ENCODE data around the gene MVB12B. TPM values are rescaled to one million over a fixed set of nuclear protein-coding genes. Genes with fewer than 3 reads are reported as not detected.

The MVB12B gene
- total RNA-seq, 4 donors from 2014 or later: 6.1 to 18.0 (median 13.2) TPM

GRCh38 chr9:126483468-126484073 is 156.9 kb downstream of the MVB12B start:
- Histone ChIP-seq H3K27me3 (no peaks in the 10 kb centered on the region), H3K27ac (no peak overlapping the region), H3K36me3 (no peaks in the 10 kb centered on the region), H3K4me3 (no peak overlapping the region), H3K9me3 (no peaks in the 10 kb centered on the region), H3K4me1 (no peaks in the 10 kb centered on the region)
- intact Hi-C loops (cut with DNase I; ENCODE audit: low total_unique reads): no loop called here
- TF ChIP-seq, protein P1, sequence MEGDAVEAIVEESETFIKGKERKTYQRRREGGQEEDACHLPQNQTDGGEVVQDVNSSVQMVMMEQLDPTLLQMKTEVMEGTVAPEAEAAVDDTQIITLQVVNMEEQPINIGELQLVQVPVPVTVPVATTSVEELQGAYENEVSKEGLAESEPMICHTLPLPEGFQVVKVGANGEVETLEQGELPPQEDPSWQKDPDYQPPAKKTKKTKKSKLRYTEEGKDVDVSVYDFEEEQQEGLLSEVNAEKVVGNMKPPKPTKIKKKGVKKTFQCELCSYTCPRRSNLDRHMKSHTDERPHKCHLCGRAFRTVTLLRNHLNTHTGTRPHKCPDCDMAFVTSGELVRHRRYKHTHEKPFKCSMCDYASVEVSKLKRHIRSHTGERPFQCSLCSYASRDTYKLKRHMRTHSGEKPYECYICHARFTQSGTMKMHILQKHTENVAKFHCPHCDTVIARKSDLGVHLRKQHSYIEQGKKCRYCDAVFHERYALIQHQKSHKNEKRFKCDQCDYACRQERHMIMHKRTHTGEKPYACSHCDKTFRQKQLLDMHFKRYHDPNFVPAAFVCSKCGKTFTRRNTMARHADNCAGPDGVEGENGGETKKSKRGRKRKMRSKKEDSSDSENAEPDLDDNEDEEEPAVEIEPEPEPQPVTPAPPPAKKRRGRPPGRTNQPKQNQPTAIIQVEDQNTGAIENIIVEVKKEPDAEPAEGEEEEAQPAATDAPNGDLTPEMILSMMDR (IDR thresholded peaks at IDR 0.05 in 4 of 5, conservative IDR thresholded peaks at IDR 0.05 in 1 of 5): no peak
- no peak for TF ChIP-seq POLR2A (IDR thresholded peaks at IDR 0.05)
- ATAC-seq (no peak), DNase-seq (no peak)
- in situ Hi-C loops (cut with MboI; ENCODE audit: low sequenced_read_pairs in 4 of 4): loop anchor here in 3 of 4 donors (25.0 kb wide), 2 partner anchors 171 to 1071 kb away; no protein-coding TSS in a partner anchor

DNA sequence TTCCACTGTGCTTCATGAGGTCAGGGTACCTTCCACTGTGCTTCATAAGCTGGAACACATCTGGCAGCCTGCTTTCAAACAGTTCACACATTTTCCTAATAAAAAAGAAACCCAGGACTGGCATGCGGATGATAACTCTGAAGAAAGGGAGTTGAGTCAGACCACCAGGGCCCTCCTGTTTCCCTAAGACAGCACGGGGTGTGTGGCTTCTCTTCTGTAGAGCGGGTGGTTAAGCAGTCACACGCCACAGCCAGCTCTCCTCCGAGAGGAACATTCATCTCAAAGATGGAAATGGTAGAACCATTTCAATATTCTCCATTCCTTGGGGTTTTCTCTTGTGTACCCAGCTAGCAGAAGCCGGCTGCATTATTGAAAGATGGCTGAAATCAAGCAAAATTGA is 159.0 kb downstream of the MVB12B start:
- Histone ChIP-seq H3K9me3 (no peaks in the 10 kb centered on the region), H3K4me3 (no peak overlapping the region), H3K27ac (no peak overlapping the region), H3K4me1 (no peaks in the 10 kb centered on the region), H3K36me3 (no peaks in the 10 kb centered on the region), H3K27me3 (no peaks in the 10 kb centered on the region)
- DNase-seq: no peak
- intact Hi-C loops (cut with DNase I; ENCODE audit: low total_unique reads) (no loop called here), in situ Hi-C loops (cut with MboI; ENCODE audit: low sequenced_read_pairs in 4 of 4) (loop anchor here in 3 of 4 donors (25.0 kb wide), 2 partner anchors 173 to 1073 kb away; no protein-coding TSS in a partner anchor)
- no peak for TF ChIP-seq POLR2A (IDR thresholded peaks at IDR 0.05)
- TF ChIP-seq, protein P1 (IDR thresholded peaks at IDR 0.05 in 4 of 5, conservative IDR thresholded peaks at IDR 0.05 in 1 of 5): no peak
- no peak for ATAC-seq

GRCh38 chr9:126486276-126486675 is 159.6 kb downstream of the MVB12B start:
- in situ Hi-C loops (cut with MboI; ENCODE audit: low sequenced_read_pairs in 4 of 4): loop anchor here in 3 of 4 donors (25.0 kb wide), 2 partner anchors 174 to 1074 kb away; no protein-coding TSS in a partner anchor
- no peak for DNase-seq
- intact Hi-C loops (cut with DNase I; ENCODE audit: low total_unique reads): no loop called here
- Histone ChIP-seq H3K27ac (no peak overlapping the region), H3K27me3 (no peaks in the 10 kb centered on the region), H3K4me1 (no peaks in the 10 kb centered on the region), H3K9me3 (no peaks in the 10 kb centered on the region), H3K4me3 (no peak overlapping the region), H3K36me3 (no peaks in the 10 kb centered on the region)
- TF ChIP-seq, protein P1 (IDR thresholded peaks at IDR 0.05 in 4 of 5, conservative IDR thresholded peaks at IDR 0.05 in 1 of 5): no peak
- no peak for TF ChIP-seq POLR2A (IDR thresholded peaks at IDR 0.05)
- ATAC-seq: no peak

DNA sequence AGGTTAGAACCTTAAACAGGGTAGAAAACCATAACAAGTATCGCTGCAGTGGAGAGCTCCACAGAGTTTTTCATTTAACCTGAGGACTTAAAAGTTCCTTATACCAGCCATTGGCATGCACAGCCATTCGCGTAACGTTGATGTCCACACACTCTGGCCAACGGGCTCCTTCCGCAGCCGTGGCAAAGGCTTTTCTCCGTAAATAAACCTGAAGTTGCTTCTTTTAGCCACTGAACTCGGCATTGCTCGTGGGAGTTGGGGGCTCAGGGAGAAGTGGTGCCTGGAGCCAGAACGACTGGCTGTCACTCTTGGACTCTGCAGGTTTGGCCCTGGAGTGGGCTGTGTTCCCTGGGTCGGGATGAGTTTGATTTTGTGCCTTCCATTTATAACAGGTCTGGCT is 161.2 kb downstream of the MVB12B start:
- in situ Hi-C loops (cut with MboI; ENCODE audit: low sequenced_read_pairs in 4 of 4): loop anchor here in 3 of 4 donors (25.0 kb wide), 2 partner anchors 176 to 1076 kb away; no protein-coding TSS in a partner anchor
- Histone ChIP-seq H3K4me3 (no peak overlapping the region), H3K36me3 (no peaks in the 10 kb centered on the region), H3K9me3 (no peaks in the 10 kb centered on the region), H3K27me3 (no peaks in the 10 kb centered on the region), H3K4me1 (no peaks in the 10 kb centered on the region), H3K27ac (no peak overlapping the region)
- TF ChIP-seq, protein P1 (IDR thresholded peaks at IDR 0.05 in 4 of 5, conservative IDR thresholded peaks at IDR 0.05 in 1 of 5): no peak
- no peak for TF ChIP-seq POLR2A (IDR thresholded peaks at IDR 0.05)
- intact Hi-C loops (cut with DNase I; ENCODE audit: low total_unique reads): no loop called here
- DNase-seq (no peak), ATAC-seq (no peak)
